ENCODE results near the gene PCNX2. TPM values are rescaled to one million over a fixed set of nuclear protein-coding genes. Genes with fewer than 3 reads are reported as not detected.

The PCNX2 gene
- total RNA-seq, 6 experiments from 2014 or later, result 9.9 to 15.6 (median 13.5) TPM

- Mint-ChIP-seq H3K27ac (no peak overlapping the region), H3K36me3 (ENCODE audit: low read depth) (peaks cover 15% of the 10 kb centered on the region)
- no peak for DNase-seq
Observed at GRCh38 chr1:233121947-233122559, 173.5 kb downstream of the PCNX2 start.

GRCh38 chr1:233114860-233115259, 180.7 kb downstream of the PCNX2 start:
- Mint-ChIP-seq H3K36me3 (ENCODE audit: low read depth) (peaks cover 19% of the 10 kb centered on the region), H3K4me3 (no peak overlapping the region), H3K9me3 (no peaks in the 10 kb centered on the region), H3K4me1 (ENCODE audit: low read depth) (peaks cover 35% of the 10 kb centered on the region), H3K27ac (no peak overlapping the region), H3K27me3 (ENCODE audit: insufficient read depth) (peaks cover 8% of the 10 kb centered on the region)
- DNase-seq, result no peak
- no peak for TF ChIP-seq CTCF (IDR thresholded peaks at IDR 0.05)

More at GRCh38 chr1:233121947-233122559, 173.5 kb downstream of the PCNX2 start:
- H3K9me3 Mint-ChIP-seq, result no peaks in the 10 kb centered on the region
- peaks cover 2% of the 10 kb centered on the region; the same call in 1 of the 2 replicates for H3K27me3 Mint-ChIP-seq (ENCODE audit: insufficient read depth)
- TF ChIP-seq CTCF (IDR thresholded peaks at IDR 0.05), result no peak
- no peaks in the 10 kb centered on the region for H3K4me1 Mint-ChIP-seq (ENCODE audit: low read depth)
- H3K4me3 Mint-ChIP-seq, result no peak overlapping the region

GRCh38 chr1:233114159-233114558, 181.4 kb downstream of the PCNX2 start:
- H3K27ac Mint-ChIP-seq, result peak overlapping the region; percentile 95
- DNase-seq, result no peak
- peaks cover 35% of the 10 kb centered on the region for H3K4me1 Mint-ChIP-seq (ENCODE audit: low read depth)
- peaks cover 24% of the 10 kb centered on the region for H3K36me3 Mint-ChIP-seq (ENCODE audit: low read depth)
- H3K4me3 Mint-ChIP-seq, result peak overlapping the region; percentile 71; the same call in 1 of the 2 replicates
- TF ChIP-seq CTCF (IDR thresholded peaks at IDR 0.05), result no peak
- peaks cover 8% of the 10 kb centered on the region for H3K27me3 Mint-ChIP-seq (ENCODE audit: insufficient read depth)
- no peaks in the 10 kb centered on the region for H3K9me3 Mint-ChIP-seq

GRCh38 chr1:233113009-233113879, 182.3 kb downstream of the PCNX2 start:
- Mint-ChIP-seq H3K27me3 (ENCODE audit: insufficient read depth) (peaks cover 11% of the 10 kb centered on the region), H3K27ac (peak overlapping the region; percentile 95), H3K36me3 (ENCODE audit: low read depth) (peaks cover 31% of the 10 kb centered on the region), H3K9me3 (no peaks in the 10 kb centered on the region), H3K4me1 (ENCODE audit: low read depth) (peaks cover 35% of the 10 kb centered on the region), H3K4me3 (peak overlapping the region; percentile 71)
- no peak for TF ChIP-seq CTCF (IDR thresholded peaks at IDR 0.05)
- peak; percentile 100 for DNase-seq

- no peak for DNase-seq
- no peak overlapping the region; the same call in 1 of the 2 replicates for H3K4me3 Mint-ChIP-seq
- H3K36me3 Mint-ChIP-seq (ENCODE audit: low read depth), result peaks cover 40% of the 10 kb centered on the region
Observed at GRCh38 chr1:233112186-233113008, 183.1 kb downstream of the PCNX2 start.

More at GRCh38 chr1:233112186-233113008, 183.1 kb downstream of the PCNX2 start:
- H3K27ac Mint-ChIP-seq, result peak overlapping the region; percentile 56
- H3K4me1 Mint-ChIP-seq (ENCODE audit: low read depth), result peaks cover 35% of the 10 kb centered on the region
- peaks cover 11% of the 10 kb centered on the region for H3K27me3 Mint-ChIP-seq (ENCODE audit: insufficient read depth)
- H3K9me3 Mint-ChIP-seq, result no peaks in the 10 kb centered on the region
- TF ChIP-seq CTCF (IDR thresholded peaks at IDR 0.05), result no peak
